NCI-H774 (cell line): ENCODE data around the gene CHST11.

Experiments used
- DNase-seq: peaks from one replicate; lab custom pipeline; 2025; lab: John Stamatoyannopoulos, UW

The CHST11 gene

DNA sequence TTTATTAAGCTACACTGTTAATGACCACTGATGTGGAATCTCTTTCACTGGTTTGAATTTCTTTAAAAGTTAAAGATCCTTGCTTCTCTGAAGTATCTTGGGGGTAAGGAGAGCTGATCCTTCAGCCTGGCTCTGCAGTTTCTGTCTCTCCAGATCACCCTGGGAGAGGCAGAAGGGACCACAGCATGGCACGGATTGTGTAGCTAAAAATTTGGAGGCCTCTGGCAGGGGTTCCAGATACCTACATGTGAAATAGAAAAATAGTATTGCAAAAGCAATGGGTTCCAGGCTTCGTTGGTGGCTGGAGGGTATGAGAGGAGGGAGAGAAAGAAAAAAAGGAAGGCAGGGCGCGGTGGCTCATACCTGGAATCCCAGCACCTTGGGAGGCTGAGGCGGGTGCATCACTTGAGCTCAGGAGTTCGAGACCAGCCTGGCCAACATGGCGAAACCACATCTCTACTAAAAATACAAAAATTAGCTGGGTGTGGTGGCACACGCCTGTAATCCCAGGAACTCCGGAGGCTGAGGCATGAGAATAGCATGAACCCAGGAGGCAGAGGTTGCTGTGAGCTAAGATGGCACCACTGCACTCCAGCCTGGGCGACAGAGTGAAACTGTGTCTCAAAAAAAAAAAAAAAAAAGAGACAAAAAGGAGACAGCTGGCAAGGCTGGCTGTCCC is 3.4 kb downstream of the CHST11 start:
- no peak for DNase-seq

DNA sequence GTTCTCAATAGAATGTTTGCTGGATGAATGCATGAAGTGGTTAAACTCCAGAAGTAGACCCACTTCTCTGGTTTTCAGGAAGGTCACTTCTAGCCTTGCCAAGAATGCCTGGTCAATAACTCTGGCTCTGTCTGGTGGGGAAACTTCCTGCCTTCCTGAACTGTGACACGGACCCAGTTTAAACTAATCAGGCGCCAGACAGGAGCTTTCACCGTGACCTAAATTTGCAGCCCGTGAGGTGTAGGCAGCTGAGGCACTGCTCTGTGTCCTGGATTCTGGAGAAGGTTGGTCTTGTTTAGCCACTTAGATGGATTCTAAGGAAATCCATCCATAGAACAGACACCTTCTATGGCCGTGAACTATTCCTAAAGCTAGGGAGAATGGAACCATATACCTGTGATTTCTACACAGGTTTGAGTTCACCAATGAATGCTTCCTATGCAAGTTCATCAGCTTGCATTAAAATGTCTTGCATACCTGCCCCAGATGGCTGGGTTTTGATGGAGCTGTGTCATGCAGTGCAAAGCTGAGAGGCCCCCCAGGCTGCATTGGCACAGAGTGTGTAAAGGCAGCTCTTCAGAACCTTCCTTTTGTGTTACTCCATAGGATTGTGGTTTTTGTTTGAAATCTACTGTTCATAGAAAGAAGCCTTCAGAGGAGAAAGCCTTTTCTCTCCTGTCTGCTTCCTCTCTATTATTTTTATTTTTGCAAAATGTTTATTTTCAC is 4.4 kb downstream of the CHST11 start:
- no peak for DNase-seq

DNA sequence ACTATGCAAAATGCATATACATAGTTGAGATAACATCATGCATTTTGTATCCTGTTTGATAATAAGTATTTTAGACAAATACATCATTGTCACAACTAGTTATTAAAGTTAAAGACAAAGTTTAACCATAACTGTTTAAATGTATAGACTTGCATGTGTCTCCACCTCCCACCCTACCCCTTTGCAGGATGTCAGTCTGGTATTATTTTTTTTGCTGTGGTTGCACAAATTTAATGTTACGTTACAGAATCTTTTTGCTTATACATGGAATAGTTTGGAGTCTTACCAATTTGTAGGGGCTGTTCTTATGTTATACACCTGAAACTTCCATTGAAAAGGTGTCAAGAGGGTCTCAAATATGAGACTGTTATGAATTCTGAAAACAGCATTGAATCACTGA is 5.6 kb downstream of the CHST11 start:
- no peak for DNase-seq

DNA sequence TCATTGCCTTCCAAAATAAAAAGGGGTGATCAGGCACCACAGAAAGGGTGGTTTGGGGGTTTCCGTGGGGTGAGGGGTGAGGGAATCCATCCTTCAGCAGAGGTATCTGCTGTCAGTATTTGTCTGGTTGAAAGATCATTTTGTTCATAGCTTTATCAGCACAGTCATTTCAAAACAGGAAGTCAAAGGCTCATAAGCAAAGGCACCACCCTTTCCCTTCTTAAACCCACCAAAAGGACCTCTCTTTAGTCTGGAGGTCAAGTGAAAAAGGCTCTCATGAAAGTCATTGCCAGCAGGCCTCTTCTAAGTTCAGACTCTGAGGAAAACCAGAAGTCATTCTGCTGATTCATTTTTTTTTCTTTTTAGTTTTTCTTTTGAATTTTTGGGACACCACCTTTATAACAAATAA is 6.2 kb downstream of the CHST11 start:
- no peak for DNase-seq

DNA sequence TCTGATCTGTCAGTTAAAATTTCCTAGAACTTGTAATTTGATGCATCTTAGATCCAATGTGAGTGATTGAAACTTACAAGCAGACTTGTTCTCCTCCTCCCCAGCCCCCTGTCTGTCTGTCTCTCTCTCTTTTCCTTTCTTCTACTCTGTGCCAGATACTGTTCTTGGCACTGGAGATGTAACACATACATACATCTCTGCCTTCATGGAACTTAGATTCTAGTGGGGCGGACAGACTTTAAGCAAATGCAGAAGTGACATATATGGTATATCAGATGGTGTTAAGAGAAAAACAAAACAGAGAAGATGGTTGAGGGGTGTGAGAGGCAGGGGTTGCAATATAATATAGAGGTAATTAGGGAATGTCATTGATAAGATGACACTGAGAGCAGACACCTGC is 6.6 kb downstream of the CHST11 start:
- DNase-seq = no peak

DNA sequence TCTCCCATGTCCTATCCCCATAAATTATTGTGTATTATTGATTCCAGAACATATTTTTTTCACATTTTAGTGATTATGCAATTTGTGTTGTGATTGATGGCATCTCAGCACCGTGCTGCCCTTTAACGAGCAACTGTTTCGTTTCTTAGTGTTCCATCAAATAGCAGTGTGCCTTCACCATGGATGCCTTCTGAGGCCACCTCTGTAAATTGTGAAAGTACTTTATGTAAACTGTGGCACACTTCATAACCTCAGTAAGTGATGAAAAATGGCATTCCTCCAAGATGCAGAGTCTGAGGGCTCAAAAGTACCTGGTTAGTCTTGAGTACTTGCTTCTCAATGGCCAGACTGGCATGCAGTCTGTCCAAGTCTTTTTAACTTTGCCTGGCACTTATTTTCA is 8.2 kb downstream of the CHST11 start:
- DNase-seq = no peak

DNA sequence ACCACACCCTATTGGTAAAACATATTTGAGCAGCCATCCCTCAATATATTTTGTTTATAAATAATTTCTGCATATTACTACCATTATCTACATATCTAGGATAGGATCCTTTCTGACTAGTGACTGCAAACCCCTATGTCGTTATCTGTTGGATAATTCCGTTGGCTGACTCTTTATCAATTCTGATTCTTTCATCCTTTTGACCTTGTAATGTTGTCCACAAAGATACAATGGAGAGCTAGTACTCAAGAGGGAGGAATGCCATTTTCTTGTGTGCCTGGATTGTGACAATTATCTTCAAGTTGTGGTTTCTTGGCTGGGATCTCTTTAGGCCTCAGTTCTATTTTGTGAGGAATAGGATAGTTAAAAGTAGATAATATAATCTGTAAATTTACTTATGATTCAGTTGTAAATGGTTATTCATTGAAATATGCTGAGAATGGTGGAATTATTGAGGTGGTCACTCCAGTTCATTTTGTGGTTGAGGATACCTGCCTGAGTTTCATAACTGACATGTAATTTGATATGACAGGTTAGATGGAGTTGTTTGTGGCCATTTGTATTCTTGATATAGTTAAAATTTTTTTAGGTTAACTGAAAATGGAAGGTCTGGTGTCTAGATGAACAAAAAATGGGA is 10.1 kb downstream of the CHST11 start:
- no peak for DNase-seq

DNA sequence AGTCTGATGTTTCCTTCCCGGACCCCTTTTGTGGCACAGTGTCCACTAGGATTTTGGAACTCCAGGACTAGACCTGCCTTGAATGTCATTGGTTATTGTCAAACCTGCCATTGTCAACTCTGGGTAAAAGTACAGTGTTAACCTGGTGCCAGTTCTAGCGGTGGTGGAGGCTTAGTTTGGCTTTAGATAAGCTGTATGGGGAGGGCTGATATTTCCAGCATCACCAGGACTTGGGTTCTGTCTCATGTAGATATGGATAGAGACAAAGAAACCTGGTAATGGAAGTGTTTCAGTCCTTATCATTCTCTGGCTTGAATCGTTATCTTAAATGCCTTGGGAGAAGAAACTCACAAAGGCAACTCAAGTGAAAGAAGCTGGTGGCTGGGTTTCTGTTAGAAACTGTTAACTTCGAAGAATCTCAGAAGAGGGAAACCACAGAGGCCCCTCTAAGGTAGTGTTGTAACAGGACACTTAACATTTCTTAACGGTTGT is 10.6 kb downstream of the CHST11 start:
- no peak for DNase-seq

DNA sequence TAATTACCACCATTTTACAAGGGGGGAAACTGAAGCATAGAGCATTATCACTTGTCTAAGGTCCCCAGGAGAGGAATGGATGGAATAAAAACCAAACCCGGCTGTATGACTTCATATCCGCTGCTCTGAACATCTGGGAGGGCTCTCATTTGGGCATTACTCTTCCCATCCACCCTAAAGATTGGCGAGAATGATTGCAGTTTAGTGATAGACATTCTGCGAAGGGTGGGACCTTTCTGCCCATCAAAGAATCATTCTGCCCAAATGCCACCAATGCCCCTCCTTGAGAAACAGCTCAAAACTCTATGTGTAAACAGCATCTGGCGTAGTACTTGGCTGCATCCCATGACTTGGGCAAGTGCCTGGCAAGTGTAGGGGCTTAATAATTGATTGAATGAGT is 11.6 kb downstream of the CHST11 start:
- no peak for DNase-seq

DNA sequence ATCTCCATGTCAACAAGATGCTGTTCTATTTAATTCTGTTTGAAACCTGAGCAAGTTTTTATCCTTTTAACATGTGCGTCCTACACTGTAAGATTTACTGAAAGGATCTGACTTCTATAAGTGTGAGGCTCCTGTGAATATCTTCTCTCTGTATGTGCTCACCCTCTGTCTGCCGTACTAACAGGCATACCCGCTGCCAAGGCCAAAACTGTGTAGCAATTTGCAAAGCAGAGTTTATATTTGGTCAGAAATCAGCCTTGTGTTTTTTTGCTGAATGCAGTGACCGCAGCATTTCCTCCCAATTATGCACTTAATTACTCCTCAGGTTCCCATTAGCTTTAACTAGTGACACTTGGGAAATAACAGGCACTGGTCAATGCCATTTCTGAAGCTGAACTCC is 12.3 kb downstream of the CHST11 start:
- DNase-seq = no peak

DNA sequence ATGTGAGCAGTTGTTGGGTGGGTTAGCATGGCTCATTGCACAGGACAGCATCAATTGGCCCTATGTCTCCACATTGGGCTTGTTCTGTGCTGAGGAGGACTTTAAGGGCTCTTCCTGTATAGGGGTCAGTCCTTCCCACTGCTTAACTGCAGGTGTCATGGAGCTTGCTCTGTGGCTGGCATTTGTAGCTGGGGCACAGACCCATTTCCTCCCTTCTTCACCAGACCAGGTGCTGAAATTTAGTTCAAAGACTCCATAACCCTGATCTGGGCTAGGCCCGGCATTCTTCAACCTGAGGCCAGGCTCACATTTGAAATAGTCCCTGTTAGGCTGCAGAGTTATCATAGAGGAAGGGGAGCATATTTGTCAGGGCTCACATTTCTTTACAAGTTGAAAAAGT is 12.8 kb downstream of the CHST11 start:
- no peak for DNase-seq

DNA sequence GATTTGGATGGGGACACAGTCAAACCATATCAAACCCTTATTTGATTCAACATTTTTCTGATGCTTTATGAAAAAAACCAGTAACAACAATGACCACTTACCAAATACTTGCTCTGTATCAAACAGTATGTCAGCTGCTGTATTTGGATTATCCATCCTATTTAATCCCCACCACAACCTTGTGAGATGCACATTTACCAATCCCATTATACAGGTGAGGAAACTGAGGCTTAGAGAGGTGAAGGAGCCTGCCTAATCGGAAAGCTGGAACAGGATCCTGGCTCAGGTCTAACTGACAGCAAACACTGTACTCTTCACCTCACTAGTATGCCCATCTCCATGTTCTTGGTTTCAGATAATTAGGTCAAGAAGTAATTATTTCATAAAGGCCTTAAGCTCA is 13.8 kb downstream of the CHST11 start:
- no peak for DNase-seq

DNA sequence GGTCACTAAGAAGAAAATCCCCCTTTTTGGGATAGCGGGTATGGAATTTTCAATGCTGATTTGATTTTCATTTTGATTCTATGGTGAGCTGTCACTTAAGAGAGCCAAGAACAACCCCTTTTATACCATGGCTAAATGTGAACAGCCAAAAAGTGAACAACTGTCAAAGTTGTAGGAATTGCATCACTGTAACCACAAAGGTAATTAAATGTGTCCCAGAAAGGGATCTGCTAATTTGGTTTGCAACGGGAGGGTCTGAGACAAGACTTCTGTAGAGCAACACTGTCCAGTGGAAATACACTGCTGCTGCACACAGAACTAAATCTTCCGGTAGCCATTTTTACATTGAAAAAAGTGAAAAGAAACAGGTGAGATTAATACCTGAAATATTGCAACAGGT is 14.6 kb downstream of the CHST11 start:
- no peak for DNase-seq

DNA sequence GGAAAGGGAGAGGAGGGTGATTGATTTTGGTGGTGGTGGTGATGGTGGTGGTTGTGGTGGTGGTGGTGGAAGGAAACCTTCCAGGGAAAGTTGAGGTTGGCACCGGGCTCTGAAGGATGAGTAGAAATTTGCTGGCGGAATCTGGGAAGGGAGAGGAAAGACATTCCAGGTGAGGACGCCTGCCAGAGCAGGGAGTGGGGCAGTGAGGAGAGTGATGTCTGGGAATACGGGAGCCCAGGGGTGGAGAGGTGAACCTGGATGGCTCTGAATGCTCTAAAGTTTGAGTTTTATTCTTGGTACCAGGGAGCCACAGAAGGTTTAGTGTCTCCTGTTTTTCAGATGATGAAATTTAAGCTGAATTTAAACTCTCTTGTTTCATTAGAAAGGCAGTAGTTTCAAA is 16.0 kb downstream of the CHST11 start:
- no peak for DNase-seq

DNA sequence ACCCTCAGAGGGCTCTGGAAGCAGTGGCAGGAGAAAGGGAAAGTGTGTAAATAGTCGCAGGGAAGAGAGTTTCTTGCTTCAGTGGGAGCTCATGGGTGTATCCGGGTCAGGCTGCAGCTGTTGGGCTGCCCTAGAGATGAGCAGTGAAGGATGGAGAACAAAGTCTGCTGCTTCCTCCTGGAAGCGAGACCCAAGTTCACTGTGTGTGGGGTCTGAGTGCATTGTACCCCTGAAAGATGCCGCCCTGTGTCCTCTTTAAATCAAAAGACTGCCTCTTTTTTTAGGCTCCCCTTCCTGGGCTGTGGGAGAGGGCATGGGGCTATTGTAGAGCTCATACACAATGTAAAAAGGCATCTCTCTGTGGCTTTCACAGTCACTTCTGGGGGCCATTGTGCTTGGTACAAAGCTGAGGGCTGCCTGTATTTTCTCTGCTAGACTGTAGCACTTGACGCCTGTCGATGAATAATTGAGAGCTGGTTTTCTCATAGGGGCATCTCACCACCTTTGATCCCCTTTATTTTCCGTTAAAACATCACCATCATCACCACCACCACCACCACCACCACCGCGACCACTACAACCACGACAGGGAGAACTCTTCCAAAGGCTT is 16.7 kb downstream of the CHST11 start:
- no peak for DNase-seq

DNA sequence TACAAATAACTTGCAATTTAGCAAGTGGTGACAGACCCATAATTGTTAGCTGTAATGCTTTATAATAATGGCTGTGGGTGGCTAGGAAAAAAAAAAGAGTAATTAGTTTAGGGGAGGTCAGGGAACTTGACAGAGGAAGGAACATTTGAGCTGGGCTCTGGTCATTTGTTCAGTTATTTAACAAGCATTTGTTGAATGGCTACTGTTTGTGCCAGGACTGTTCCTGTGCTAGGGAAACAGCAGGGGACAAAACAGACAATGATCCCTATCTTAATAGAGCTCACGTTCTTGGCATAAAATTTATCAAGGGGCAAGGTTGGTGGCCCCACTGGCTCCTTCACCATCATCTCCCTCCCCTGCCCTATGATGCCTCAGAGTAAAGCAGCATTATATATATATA is 18.5 kb downstream of the CHST11 start:
- DNase-seq = peak; percentile 79

DNA sequence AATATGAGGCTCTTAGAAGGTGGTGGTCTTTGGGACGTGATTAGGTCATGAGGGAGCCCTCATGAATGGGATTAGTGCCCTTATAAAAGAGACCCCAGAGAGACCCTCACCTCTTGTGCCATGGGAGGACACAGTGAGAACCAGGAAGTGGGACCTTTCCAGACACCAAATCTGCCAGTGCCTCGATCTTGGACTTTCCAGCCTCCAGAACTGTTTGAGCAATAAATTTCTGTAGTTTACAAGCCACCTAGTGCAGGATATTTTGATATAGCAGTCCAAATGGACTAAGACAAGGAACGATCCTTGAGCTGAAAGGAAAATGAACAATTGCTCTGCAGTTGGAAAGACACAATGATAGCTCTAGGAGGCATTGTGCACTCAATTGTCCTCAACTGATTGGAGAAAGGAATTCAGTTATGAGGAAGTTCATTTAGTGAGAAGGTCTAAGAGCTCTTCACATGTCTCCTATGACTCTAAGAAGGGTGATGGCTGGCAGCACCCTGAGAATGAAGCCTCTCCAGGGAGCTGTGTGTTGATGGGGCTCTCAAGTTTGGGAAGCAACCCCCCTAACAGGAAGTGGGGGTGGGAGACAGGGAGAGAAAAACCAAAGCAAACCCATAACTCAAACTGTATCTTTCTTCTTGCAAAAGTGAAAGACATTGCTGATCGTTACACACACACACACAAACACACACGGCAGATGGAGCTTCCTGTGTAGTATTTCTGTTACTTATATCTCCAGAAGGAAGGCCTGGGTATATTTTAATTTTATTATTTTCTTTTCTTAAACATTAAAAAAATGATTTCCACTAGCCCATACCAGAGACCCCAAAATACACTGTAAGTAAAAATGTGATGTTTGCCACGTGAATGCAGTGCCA is 21.0 kb downstream of the CHST11 start:
- no peak for DNase-seq

DNA sequence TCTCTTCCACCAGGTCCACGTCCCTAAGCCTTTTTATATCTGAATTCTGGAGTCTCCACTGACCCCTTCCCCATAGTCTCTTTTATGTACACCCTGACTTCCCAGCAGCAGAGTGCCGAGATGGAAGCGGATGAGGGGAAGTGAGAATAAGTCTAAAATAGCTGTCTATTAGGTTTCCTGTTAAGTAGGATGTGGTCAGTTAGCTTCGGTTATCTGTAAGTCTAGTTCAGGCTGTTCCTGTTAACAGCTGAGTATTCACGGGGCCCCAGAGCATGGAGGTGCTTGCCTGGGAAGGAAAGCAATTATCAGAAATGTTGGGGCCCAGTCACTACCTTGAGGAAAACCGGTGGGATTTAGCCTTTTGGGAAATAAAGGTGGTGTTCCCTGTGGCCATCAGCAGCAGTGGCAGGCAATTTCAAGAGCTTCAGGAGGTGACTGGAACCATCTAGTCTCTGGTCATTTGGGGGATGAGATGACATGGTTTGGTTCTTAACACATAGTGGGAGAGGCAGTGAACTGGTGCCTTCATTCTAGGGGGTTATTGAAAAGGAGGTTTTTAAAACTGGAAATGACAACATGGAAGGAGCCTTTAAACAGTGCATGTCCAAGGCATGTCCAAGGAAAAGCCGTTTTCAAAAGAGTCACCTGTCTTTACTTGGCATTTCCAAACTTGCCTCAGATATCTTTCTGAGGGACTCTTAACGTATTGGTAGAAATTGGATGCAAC is 21.8 kb downstream of the CHST11 start:
- no peak for DNase-seq

DNA sequence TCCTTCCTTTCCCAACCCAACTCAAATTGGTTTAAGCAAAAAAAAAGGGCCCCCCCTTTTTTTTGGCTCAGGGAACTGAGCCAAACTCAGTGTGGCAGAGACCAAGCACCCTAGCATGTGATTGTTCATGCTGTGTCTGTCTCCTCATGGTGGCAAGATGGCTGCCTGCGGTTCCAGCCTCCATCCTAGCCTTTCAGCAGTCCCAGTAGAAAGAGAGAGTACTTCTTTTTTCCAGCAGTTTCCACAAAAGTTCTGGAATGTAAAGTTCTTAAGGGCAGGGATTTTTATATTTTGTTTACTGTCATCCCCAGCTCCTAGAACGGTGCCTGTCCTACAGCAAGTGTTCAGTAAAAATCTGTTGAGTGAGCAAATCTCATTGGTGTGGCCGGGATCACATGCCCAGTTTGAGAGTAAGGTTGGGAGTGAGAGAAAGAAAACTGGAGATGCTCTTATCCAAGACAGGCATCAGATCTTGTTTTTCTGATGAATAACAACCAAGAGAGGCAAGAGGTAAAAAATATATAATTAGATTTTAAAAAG is 22.4 kb downstream of the CHST11 start:
- DNase-seq = no peak

DNA sequence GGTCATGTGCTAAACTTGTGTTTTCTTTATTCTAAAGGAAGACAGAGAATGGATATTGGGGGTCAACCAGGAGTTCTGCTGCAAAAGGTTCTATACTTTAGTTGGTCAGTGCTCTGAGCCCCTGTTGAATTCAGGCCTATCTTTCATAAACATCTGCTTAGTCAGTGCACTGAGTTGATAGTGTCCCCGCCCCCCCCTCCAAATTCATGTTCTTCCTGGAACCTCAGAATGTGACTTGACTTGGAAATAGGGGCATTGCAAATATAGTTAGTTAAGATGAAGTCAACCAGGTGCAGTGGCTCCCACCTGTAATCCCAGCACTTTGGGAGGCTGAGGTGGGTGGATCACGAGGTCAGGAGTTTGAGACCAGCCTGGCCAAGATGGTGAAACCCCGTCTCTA is 23.3 kb downstream of the CHST11 start:
- DNase-seq = no peak
